Upper lobe of left lung (tissue), 4 donors: ENCODE measurements around the gene BORCS8.

ENCODE experiments used
- CTCF ChIP-seq, 6 experiments: fragments of 450-650 bp in 4 of 6; fragments of 200-600 bp in 2 of 6; sonication (generic) in 2 of 6; IDR thresholded peaks; one replicate each; pipeline ENCODE4 v1.5.1; 2016 to 2019; ENCODE audit warnings: antibody characterized with exemption in 6 of 6
- POLR2A ChIP-seq, 4 donors: fragments of 450-650 bp; IDR thresholded peaks; one replicate each; pipeline ENCODE4 v1.5.1; 2016 to 2017; ENCODE audit warnings: antibody characterized with exemption in 4 of 4, mild to moderate bottlenecking in 2 of 4
- POLR2AphosphoS5 ChIP-seq, 2 donors: sonication (generic); formaldehyde crosslinking; IDR thresholded peaks; one replicate each; pipeline ENCODE4 v1.5.1; 2017; ENCODE audit warnings: antibody characterized with exemption in 2 of 2

- TF ChIP-seq POLR2AphosphoS5 (IDR thresholded peaks at IDR 0.05) (no peak), CTCF (IDR thresholded peaks at IDR 0.05) (no peak), POLR2A (IDR thresholded peaks at IDR 0.05) (no peak)
Measured at GRCh38 chr19:19170873-19171672, 20.9 kb downstream of the BORCS8 start.
